IPS-NIHi7 (cell line): Measurements from ENCODE around the gene CCDC91.

Source experiments
- DNase-seq: peaks from one replicate; pipeline ENCODE4 v3.0.0; 2012; ENCODE audit warnings: mixed read lengths; ENCODE audit errors: extremely low spot score

Gene CCDC91

DNA sequence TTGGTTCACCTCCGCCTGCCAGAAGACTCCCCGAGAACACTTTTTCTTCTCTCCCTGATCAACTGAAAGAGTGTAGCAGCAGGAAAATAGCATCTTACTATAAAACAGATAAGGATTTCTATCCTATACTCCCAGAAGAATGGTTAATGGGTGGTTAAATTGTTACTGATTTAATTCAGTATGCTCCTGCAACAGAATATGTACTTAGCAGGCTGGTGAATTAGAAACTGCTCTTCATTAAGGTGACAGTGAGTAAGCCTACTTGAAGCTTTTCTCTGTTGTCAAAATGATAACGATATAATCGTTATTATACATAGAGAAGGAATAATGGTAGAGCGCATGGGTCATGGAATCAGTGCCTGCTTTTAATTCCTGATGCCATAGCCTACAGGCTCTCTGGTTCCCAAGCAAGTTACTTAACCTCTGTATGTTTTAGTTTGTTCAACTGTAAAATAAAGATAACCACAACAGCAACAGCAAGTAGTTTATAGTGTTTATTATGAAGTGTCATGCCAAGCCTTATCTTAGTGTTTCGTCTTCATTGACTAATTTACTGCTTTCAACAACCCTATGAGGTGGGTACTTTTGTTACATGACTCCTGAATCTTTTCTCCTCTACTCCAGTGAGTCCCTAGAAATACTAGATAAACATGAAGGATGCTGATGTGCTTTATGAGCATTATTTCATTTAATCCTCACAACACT is 392.6 kb downstream of the CCDC91 start:
- DNase-seq, result no peak

DNA sequence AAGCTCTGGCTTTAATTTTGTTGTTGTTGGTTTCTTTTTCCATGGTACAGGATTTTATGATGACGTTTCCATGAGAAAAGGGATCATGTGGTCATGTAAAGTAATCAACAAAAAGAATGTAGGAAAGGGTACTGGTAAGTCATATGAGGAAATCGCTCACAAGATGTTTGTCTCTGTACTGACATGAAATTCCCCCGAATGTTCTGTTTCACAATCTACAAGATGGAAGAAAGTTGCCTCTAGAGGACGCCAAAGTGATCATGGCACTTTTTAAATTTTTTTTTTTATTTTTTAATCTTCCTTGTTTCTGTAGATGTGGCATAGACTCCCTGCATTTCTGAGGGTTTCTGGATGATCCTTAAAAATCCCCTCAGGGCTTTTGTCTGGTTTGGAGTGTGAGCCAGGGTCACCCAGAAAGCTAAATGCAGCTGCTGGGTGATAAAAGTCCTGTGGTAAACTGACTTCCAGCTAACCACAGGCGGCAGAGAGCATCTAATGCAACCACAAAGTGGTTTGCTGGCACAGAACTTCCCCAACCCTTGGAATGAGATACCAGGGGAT is 393.5 kb downstream of the CCDC91 start:
- no peak for DNase-seq

DNA sequence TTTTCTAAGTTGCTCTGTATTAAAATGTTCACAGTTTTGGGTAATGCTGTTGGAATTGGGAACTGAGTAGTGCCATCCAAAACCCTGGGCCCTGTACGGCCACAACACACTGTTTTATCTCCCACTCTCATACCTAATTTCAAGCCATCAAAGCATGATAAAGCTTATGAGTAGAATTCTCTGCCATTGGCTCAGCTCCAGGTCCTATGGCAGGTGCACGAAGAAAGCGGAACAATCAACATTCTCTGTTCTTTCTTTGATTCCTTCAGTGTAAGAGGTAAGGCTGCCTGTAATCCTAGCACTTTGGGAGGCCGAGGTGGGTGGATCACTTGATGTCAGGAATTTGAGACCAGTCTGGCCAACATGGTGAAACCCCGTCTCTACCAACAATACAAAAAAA is 394.9 kb downstream of the CCDC91 start:
- no peak for DNase-seq

- no peak for DNase-seq
Measured at GRCh38 chr12:28586481-28586880, 396.2 kb downstream of the CCDC91 start.

GRCh38 chr12:28591831-28592230 is 401.6 kb downstream of the CCDC91 start:
- no peak for DNase-seq
